SK-N-MC (cell line): ENCODE data around the gene KRT79.

ENCODE experiments used
- EZH2 ChIP-seq: fragments of 200-600 bp; sonication (generic); IDR thresholded peaks from one replicate; pipeline ENCODE4 v1.6.1; 2017; ENCODE audit warnings: antibody characterized with exemption
- POLR2AphosphoS5 ChIP-seq: IDR thresholded peaks from 2 replicates; pipeline ENCODE4 v1.6.1; 2012; ENCODE audit warnings: mild to moderate bottlenecking, low read depth, low read length, borderline replicate concordance

DNA sequence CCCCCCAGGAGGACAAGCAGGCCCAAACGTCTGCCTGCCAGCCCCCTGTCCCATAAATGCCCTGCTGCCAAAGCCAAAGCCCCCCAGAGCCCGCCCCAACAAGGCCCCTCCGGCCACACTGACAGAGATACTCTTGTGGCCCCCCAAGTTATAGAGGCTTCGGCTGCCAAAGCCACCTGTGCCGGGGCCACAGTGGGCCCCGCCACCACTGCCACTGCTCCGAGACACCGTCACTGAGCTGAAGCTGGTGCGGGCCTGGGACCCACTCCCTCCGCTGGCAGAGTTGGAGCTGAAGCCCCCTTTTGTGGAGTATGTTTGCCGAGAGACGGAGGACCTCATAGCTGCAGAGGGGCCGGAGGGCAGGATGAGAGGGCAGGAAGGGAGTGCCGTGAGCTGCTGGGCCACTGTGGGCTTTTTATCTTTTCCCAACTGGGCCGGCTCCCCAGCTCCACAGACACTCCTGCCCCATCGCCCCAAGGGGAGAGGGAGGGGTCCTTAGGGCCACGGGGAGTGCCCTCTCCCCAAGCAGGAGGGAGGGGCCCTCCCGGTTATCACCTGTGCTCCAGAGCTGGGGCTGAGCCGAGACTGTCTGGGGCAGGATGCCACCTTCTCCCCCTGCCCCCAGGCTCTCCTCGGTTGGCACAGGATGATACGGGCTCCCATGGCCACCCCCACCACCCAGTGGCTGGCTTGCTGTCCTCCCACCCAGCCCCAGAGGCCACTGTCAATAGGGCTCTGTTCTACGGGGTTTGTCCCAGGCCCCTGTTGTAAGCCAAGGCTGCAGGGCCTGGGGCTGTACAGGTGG is at the start of gene KRT79:
- TF ChIP-seq EZH2: no peak
- no peak for TF ChIP-seq POLR2AphosphoS5
